PC-9 (cell line): ENCODE data around the gene PRDM16.

Experiments
- CTCF ChIP-seq: fragments of 200-600 bp; sonication (generic); conservative IDR thresholded peaks from 2 replicates; pipeline ENCODE4 v1.6.1; 2017; ENCODE audit warnings: mixed run types, antibody characterized with exemption, mild to moderate bottlenecking, moderate library complexity
- EZH2 ChIP-seq: fragments of 200-600 bp; sonication (generic); IDR thresholded peaks from 2 replicates; pipeline ENCODE4 v1.8.0; 2017; ENCODE audit warnings: antibody characterized with exemption, low read depth

GRCh38 chr1:3431686-3432085 lies 362.7 kb downstream of the PRDM16 start:
- TF ChIP-seq CTCF (no peak), EZH2 (no peak)
